Fibroblast of gingiva (primary cell): ENCODE data around the gene HES5.
"Not testable (repeated sequence)": the region's sequence is repeated elsewhere in the genome, so short reads cannot be mapped to it uniquely, and the experiment has no call there.

ENCODE experiments used
- DNase-seq: peaks from one replicate; pipeline ENCODE4 v3.0.0-alpha.2; 2011; ENCODE audit warnings: low read depth

The HES5 gene, protein sequence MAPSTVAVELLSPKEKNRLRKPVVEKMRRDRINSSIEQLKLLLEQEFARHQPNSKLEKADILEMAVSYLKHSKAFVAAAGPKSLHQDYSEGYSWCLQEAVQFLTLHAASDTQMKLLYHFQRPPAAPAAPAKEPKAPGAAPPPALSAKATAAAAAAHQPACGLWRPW

GRCh38 chr1:2529784-2530512, at the start of gene HES5:
TSS of gene HES5 (minus strand) at chr1:2530263. CDS start at chr1:2530164, 99 bp downstream.
- no peak for DNase-seq

- DNase-seq, result no peak
Measured at GRCh38 chr1:2578758-2579118, 48.7 kb upstream of the HES5 start.

- not testable (repeated sequence) for DNase-seq
Measured at GRCh38 chr1:2577565-2578075, 47.6 kb upstream of the HES5 start.

- no peak for DNase-seq
Measured at GRCh38 chr1:2575801-2576663, 46.0 kb upstream of the HES5 start.

DNA sequence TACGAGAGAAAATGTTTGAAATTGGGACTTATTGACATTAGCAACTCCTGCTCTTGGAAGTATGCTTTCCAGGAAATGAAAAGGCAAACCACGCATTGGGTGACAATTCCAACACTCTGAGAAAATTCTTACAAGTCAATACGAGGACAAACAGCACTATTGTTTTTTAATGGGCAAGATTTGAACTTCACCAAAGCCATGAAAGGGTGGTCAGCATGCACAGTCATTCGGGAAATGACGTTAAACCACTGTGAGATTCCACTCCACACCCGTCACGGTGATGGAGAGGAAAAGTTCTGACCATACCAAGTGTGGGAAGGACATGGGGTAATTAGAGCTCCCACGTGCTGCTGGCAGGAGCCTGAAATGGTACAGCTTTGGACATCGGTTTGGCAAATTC, 44.3 kb upstream of the HES5 start:
- no peak for DNase-seq

GRCh38 chr1:2573250-2573920, 43.3 kb upstream of the HES5 start:
- no peak for DNase-seq

DNA sequence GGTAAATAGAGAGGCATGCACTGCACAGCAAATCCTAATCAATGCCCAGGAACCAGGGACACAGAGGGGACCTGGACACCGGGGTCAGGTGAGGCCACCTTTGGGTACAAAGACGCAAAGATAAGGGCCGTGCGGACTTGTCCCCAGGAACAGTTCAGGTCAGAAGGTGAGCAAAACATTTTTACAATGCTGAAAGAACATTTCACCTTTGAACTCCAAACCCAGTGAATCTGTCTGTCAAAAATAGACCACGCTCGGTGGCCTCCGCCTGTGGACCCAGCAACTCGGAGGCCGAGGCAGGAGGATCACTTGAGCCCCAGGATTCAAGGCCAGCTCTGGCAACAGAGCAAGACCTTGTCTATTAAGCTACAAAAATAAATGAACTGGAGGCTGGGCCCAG, 41.3 kb upstream of the HES5 start:
- no peak for DNase-seq

DNA sequence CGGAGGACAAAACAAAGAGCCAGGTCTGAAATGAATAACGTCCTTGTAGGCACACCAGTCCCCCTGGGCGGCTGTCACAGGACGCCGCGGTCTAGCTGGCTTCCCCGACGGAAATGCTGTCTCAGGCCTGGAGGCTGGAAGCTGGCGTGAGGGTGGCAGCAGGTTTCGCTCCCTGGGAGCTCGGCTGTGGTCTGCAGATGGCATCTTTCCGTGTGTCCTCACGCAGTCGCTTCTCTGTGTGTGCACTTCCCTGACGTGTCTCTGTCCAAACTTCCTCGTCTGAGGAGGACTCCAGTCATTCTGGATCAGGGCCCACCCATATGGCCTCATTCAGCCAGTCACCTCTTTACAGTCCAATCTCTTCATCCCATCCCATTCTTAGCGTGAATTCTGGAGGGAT, 40.3 kb upstream of the HES5 start:
- no peak for DNase-seq

DNA sequence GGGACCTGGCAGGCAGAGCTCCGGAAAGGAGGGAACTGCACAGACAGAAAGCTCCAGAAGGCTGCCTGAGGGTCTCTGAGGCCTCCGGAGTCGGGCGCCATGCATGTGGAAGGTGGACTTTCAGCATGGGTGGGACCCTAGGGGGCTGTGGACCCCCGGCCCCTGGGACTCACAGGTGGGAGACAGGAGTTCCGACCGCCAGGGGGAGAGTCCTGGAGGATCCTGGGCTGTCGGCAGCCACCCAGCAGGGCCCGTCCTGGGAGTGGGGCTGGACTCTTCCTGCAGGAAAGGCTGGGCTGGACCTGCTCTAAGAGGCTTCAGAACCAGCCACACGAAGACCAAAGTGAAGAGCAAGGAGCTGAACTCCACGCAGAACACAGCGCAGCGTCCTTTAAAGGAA, 39.6 kb upstream of the HES5 start:
- not testable (repeated sequence) for DNase-seq

DNA sequence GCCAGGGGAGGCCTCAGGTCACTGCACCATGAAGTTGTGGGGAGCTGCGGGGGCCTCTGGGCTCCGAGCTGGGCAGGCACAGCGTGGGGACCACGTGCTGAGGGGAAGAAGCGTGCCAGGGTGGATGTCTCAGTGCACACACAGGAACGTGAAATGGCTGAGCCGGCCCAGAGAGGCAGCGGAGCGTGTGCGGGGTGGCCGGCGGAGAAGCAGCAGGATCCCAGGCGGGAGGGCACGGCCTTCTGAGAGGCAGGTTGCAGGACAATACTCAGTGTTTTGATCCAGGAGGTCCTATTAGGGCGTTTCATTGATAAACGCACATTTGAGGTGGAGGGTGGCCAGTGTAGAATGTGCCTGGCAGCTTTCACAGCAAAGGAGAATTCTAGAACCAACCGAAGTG, 39.0 kb upstream of the HES5 start:
- no peak for DNase-seq

DNA sequence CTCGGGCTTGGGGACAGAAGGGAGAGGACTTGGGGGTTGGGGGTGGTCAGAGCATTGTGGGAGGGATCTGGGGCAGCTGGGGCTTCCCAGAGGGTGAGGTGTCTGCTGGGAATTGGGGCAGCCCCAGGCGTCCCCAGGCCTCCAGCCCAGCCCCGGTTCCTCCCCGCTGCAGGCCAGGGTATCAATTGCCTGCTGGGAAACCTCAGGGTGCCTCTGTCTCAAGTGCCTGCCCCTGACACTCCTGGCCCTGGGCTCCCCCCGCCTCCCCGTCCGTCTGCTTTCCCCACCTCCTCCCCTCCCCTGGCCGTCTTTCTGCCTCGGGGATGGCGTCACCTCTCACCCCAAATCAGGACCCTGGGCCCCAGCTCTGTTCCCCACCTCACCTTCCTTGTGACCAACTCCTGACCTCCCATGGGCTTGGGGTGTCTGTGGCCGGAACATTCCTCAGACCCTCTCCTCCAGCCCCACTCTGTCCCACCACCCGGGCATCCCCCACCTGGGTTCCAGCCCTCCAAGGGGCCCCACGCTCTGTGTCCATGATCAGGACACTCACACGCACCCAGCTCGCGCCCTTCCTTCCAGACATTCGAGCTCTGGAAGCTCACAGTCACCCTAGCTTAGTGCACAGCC, 38.2 kb upstream of the HES5 start:
- DNase-seq, result not testable (repeated sequence)

DNA sequence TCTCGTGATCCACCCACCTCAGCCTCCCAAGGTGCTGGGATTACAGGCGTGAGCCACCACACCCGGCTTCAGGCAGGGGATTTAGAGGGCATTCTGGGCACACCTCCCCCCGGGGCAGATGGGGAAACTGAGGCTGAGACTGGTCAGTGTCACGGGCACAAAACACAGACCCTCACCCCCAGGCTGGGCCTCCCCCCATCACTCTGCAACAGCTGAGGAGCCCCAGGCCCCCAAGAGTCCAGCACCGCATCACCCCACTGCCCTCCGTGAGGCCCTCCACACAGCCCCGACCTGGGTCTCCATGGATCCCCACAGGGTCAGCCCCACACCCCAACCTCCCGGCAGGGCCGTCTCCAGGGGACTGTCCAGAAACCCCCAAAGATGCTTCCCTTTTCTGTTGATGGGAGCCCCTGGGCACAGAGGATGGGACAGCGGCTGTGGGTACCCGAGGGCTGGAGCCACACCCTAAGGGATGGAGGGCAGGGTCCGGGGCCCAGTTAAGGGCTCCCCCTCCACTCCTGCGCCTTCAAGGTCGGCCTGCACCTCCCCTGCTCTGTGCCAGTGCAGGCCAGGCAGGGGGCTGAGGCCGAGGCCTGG, 37.1 kb upstream of the HES5 start:
- DNase-seq, result no peak

GRCh38 chr1:2566101-2567045, 36.3 kb upstream of the HES5 start:
- no peak for DNase-seq

GRCh38 chr1:2564815-2565374, 34.8 kb upstream of the HES5 start:
- no peak for DNase-seq

DNA sequence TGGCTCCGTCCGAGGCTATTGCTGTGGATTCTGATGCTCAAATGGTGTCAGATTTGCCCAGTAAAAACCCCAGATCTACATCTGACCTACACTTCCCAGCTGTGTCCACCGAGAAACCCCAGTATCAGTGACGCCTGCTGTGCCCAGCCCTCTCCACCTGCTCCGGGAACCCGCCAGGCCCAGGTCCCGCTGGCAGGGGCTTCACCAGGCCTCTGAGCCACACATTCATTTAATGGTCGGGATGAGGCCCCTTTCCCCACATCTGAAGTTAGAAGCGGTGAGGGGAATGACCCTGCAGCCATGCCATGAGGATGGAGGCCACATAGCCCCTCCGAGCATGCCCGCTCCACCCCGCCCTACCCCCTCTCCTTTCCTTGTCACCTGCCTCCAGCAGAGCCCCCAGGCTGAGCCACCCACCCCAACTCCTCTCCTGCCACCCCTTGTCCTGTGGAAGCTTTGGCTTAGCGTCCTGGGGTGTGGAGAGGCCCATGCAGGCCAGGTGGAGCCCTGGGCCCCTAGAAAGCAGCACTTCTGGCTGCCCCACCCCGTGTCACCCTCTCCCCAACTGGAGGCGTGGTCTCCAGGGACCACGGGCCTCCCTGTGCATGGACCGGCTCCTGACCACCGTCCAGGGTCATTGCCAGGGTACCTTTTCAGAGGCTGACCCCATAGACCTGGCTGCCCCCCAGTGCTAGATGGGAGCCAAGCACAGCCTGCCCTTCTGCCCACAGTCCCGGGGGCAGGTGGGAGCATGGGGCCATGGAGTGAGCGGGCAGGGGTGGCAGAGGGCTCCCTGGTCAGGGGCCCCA, 34.1 kb upstream of the HES5 start:
- DNase-seq, result no peak

DNA sequence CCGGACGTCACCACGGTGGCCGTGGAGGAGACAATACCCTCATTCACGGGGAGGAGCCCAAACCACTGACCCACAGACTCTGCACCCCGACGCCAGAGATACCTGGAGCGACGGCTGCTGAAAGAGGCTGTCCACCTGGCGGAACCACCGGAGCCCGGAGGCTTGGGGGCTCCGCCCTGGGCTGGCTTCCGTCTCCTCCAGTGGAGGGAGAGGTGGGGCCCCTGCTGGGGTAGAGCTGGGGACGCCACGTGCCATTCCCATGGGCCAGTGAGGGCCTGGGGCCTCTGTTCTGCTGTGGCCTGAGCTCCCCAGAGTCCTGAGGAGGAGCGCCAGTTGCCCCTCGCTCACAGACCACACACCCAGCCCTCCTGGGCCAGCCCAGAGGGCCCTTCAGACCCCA, 33.1 kb upstream of the HES5 start:
- DNase-seq, result no peak

DNA sequence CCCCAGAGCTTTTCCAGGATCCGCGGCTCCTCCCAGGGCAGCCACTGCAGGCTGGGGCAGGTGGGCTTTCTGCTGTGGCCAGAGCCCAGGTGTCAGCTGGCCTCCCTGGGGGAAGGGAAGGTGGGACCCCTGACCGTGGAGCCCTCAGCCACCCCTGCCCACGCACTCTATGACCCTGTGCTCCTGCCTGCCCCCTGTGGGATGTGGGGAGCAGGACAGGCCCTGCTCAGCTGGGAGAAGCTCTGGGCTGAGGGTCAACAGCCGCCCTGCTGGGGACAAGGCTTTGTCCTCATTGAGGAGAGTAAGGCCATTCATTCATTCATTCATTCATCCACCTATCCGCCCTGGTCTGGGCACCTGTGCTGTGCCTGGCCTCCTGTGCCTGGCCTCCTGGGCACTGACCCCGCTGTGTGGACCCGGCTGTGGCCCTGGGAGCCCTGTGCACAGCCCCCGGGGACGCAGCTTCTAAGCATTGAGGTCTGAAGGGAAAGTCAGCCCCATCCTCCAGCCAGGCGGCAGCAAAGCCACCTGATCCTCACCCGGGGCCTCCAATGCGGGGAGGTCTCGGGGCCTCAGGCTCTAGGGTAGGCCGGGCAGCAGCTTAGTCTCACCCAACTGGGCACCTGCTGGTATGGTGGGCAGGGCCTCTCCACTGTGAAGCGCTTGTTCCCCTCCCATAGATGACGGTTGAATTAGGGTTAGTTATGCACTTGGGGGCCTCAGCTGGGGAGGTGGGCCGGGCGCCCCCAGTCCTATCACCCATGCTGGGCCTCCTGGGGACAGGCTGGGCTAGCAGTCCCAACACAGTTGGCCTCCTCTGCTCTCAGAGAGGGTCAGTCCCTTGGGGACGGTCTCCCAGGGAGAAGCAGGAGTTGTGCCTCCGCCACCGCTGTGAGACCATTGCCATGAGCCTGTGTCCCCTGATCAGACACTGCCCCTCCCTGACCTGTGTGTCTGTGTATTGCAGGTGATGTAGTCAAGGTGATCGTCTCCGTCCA, 32.1 kb upstream of the HES5 start:
- no peak for DNase-seq

DNA sequence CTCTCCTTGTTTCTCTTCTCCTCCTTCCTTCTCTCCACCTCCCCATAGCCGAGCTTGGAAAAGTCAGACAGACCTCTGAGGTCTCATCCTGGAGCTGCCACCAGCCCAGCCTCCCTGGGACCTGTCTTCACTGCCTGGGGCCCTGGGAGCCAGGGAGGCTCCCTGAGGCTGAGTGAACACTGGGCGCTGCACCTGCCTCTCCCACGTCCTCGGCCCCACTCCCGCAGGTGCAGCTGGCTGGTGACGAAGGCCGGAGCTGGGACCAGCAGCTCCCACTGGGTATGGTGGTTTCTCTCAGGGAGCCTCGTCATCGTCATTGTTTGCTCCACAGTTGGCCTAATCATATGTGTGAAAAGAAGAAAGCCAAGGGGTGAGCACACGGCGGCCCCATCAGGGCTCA, 31.4 kb upstream of the HES5 start:
- no peak for DNase-seq
